Left lung (tissue), 10 donors: ENCODE measurements around the gene FBXO38. TPM values are rescaled to one million over a fixed set of nuclear protein-coding genes. Genes with fewer than 3 reads are reported as not detected.

Source experiments
- ATAC-seq: fragments of 200-7000 bp; cut with Tn5 transposase; one replicate; pipeline ENCODE4 v1.9.1; 2020; ENCODE audit warnings: moderate library complexity
- DNase-seq, 4 donors: peaks; one replicate each; pipeline ENCODE4 v3.0.0-alpha.2; 2013 to 2020
- H3K27ac ChIP-seq, 2 donors: fragments of 200-600 bp; sonication (generic) in 1 of 2; one replicate each; pipeline versions ENCODE4 v1.5.0 to v1.8.0; 2020 to 2021
- H3K27me3 ChIP-seq, 2 donors: fragments of 200-600 bp; sonication (generic) in 1 of 2; one replicate each; pipeline versions ENCODE4 v1.5.0 to v1.8.0; 2020 to 2021
- H3K36me3 ChIP-seq, 2 donors: fragments of 200-600 bp; sonication (generic) in 1 of 2; one replicate each; pipeline versions ENCODE4 v1.5.0 to v1.8.0; 2020 to 2021
- H3K4me1 ChIP-seq, 2 donors: fragments of 200-600 bp; one replicate each; pipeline ENCODE4 v1.8.0; 2021
- H3K4me3 ChIP-seq, 2 donors: fragments of 200-600 bp; sonication (generic) in 1 of 2; one replicate each; pipeline versions ENCODE4 v1.5.0 to v1.8.0; 2020 to 2021; ENCODE audit warnings: mild to moderate bottlenecking in 1 of 2
- H3K9me3 ChIP-seq, 2 donors: fragments of 200-600 bp; sonication (generic) in 1 of 2; one replicate each; pipeline versions ENCODE4 v1.5.0 to v1.8.0; 2020 to 2021
- CTCF ChIP-seq, 2 donors: fragments of 200-600 bp; sonication (generic) in 1 of 2; IDR thresholded peaks; one replicate each; pipeline versions ENCODE4 v1.5.0 to v1.8.0; 2021; ENCODE audit warnings: antibody characterized with exemption in 2 of 2
- intact Hi-C, 2 donors: fragments of 100-400 bp; cut with DNase I; formaldehyde crosslinking; loops; one replicate each; pipeline versions ENCODE4 v1.11.2 to v1.14.2; 2022
- polyA plus RNA-seq, 6 donors: library from polyadenylated mRNA; unstranded; fragments of 120-200 nt; gene quantifications; one replicate each; pipeline ENCODE4 v1.2.1, GENCODE V29; 2013; ENCODE audit not compliant: insufficient read length in 6 of 6
- total RNA-seq, 2 donors: library from RNA; stranded (reverse); fragmentation: NEBNext Ultra II Directional; extraction: Animal tissue kit (Norgen Biotek cat#: 25700); gene quantifications; one replicate each; pipeline ENCODE4 v1.2.1, GENCODE V29; 2021
- donor health status: DM: no; HTN: yes; CAD: no.
- donor health status: DM: no; HTN: no; CAD: no.

The FBXO38 gene
- total and polyA plus RNA-seq, 8 donors, result 45.0 to 72.9 (median 52.8) TPM

DNA sequence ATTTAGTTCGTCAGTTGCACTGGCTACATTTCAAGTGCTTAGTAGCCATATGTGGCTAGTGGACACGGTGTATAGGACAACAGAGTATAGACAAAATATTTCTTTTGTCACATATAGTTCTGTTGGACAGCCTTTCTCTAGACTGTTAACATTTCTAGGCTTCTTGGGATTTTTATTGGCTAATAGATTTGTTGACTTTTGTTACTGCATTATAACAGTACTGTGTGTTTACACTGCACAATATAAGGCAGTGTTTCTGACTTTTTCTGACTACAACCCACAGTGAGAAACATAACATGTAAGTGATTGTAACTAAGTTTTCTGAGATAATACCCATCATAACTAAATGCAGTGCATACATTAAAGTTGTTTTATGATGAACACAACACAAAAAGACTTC, 11.3 kb downstream of the FBXO38 start:
- DNase-seq (no peak), ATAC-seq (no peak)
- TF ChIP-seq CTCF (IDR thresholded peaks at IDR 0.05), result no peak
- intact Hi-C loops, result no loop called here
- Histone ChIP-seq H3K4me3 (no peak overlapping the region), H3K27ac (peak overlapping the region in 1 of 2 donors; percentile 28), H3K36me3 (peaks cover 0 to 33% of the 10 kb centered on the region in 2 donors), H3K27me3 (no peaks in the 10 kb centered on the region), H3K9me3 (no peaks in the 10 kb centered on the region), H3K4me1 (peaks cover 5 to 72% of the 10 kb centered on the region in 2 donors)

- Histone ChIP-seq H3K36me3 (peaks cover 0 to 46% of the 10 kb centered on the region in 2 donors), H3K27ac (peak overlapping the region; percentile 60 to 66), H3K27me3 (no peaks in the 10 kb centered on the region), H3K4me1 (peaks cover 9 to 73% of the 10 kb centered on the region in 2 donors), H3K9me3 (no peaks in the 10 kb centered on the region), H3K4me3 (no peak overlapping the region)
- intact Hi-C loops, result no loop called here
- DNase-seq (peak in 1 of 4 donors; percentile 31), ATAC-seq (peak; percentile 79)
- TF ChIP-seq CTCF (IDR thresholded peaks at IDR 0.05), result no peak
Observed at GRCh38 chr5:148397968-148398595, 14.3 kb downstream of the FBXO38 start.

- Histone ChIP-seq H3K27ac (peak overlapping the region; percentile 60 to 66), H3K27me3 (no peaks in the 10 kb centered on the region), H3K4me3 (no peak overlapping the region), H3K4me1 (peaks cover 9 to 74% of the 10 kb centered on the region in 2 donors), H3K9me3 (no peaks in the 10 kb centered on the region), H3K36me3 (peaks cover 0 to 49% of the 10 kb centered on the region in 2 donors)
- ATAC-seq, result peak; percentile 66
- no peak for TF ChIP-seq CTCF (IDR thresholded peaks at IDR 0.05)
- intact Hi-C loops, result no loop called here
- no peak for DNase-seq
Observed at GRCh38 chr5:148398698-148399121, 15.0 kb downstream of the FBXO38 start.

GRCh38 chr5:148401604-148402003, 17.8 kb downstream of the FBXO38 start:
- intact Hi-C loops, result no loop called here
- Histone ChIP-seq H3K9me3 (no peaks in the 10 kb centered on the region), H3K27me3 (no peaks in the 10 kb centered on the region), H3K27ac (peak overlapping the region; percentile 64 to 77), H3K4me3 (no peak overlapping the region), H3K36me3 (peaks cover 0 to 58% of the 10 kb centered on the region in 2 donors), H3K4me1 (peaks cover 9 to 69% of the 10 kb centered on the region in 2 donors)
- ATAC-seq (peak; percentile 60), DNase-seq (peak in 1 of 4 donors; percentile 19)
- no peak for TF ChIP-seq CTCF (IDR thresholded peaks at IDR 0.05)

GRCh38 chr5:148403344-148403743, 19.6 kb downstream of the FBXO38 start:
- intact Hi-C loops, result no loop called here
- Histone ChIP-seq H3K36me3 (peaks cover 0 to 73% of the 10 kb centered on the region in 2 donors), H3K27ac (peak overlapping the region; percentile 49 to 77)

More at GRCh38 chr5:148403344-148403743, 19.6 kb downstream of the FBXO38 start:
- no peak for TF ChIP-seq CTCF (IDR thresholded peaks at IDR 0.05)
- Histone ChIP-seq H3K9me3 (no peaks in the 10 kb centered on the region), H3K4me3 (no peak overlapping the region), H3K27me3 (no peaks in the 10 kb centered on the region), H3K4me1 (peaks cover 4 to 58% of the 10 kb centered on the region in 2 donors)
- ATAC-seq (no peak), DNase-seq (no peak)
